HG02943 (cell line): Measurements from ENCODE around the gene PCDHB2.
"Not testable (repeated sequence)": the region's sequence is repeated elsewhere in the genome, so short reads cannot be mapped to it uniquely, and the experiment has no call there.

Experiments used
- ATAC-seq: cut with Tn5 transposase; IDR thresholded peaks from one replicate; pipeline ENCODE4 v1.9.1; 2021; ENCODE audit warnings: mild to moderate bottlenecking, low read depth, moderate library complexity; ENCODE audit not compliant: unreplicated experiment

The PCDHB2 gene

GRCh38 chr5:141135030-141135717, 40.8 kb downstream of the PCDHB2 start, which contains the start of gene PCDHB5:
Gene PCDHB5, plus strand, starts transcription at chr5:141135206. Its CDS starts 229 bp downstream, at chr5:141135435.
- no peak for ATAC-seq

GRCh38 chr5:141135718-141136266, 41.4 kb downstream of the PCDHB2 start:
- ATAC-seq, result no peak

- not testable (repeated sequence) for ATAC-seq
Measured at GRCh38 chr5:141137346-141137745, 42.9 kb downstream of the PCDHB2 start.
